ENCODE results near the gene ADGRB3.
"Not testable (repeated sequence)": the region's sequence is repeated elsewhere in the genome, so short reads cannot be mapped to it uniquely, and the experiment has no call there.

ADGRB3 gene

GRCh38 chr6:69416776-69417175 is 781.7 kb downstream of the ADGRB3 start:
- TF ChIP-seq CTCF (IDR thresholded peaks at IDR 0.05; ENCODE audit: low read depth, low read length) = no peak
- no peak for DNase-seq (ENCODE audit: extremely low read depth, low read depth)

GRCh38 chr6:69421269-69421668 is 786.2 kb downstream of the ADGRB3 start:
- no peak for DNase-seq (ENCODE audit: extremely low read depth, low read depth)
- no peak for TF ChIP-seq CTCF (IDR thresholded peaks at IDR 0.05; ENCODE audit: low read depth, low read length)

GRCh38 chr6:69422020-69422419 is 786.9 kb downstream of the ADGRB3 start:
- no peak for TF ChIP-seq CTCF (IDR thresholded peaks at IDR 0.05; ENCODE audit: low read depth, low read length)
- no peak for DNase-seq (ENCODE audit: extremely low read depth, low read depth)

- TF ChIP-seq CTCF (IDR thresholded peaks at IDR 0.05; ENCODE audit: low read depth, low read length) = no peak
- DNase-seq (ENCODE audit: extremely low read depth, low read depth) = no peak
Observed at GRCh38 chr6:69422475-69422874, 787.4 kb downstream of the ADGRB3 start.

- no peak for TF ChIP-seq CTCF (IDR thresholded peaks at IDR 0.05; ENCODE audit: low read depth, low read length)
- no peak for DNase-seq (ENCODE audit: extremely low read depth, low read depth)
Observed at GRCh38 chr6:69423785-69424184, 788.7 kb downstream of the ADGRB3 start.

GRCh38 chr6:69424581-69424980 is 789.5 kb downstream of the ADGRB3 start:
- no peak for TF ChIP-seq CTCF (IDR thresholded peaks at IDR 0.05; ENCODE audit: low read depth, low read length)
- no peak for DNase-seq (ENCODE audit: extremely low read depth, low read depth)

GRCh38 chr6:69427882-69428281 is 792.8 kb downstream of the ADGRB3 start:
- DNase-seq (ENCODE audit: extremely low read depth, low read depth) = no peak
- no peak for TF ChIP-seq CTCF (IDR thresholded peaks at IDR 0.05; ENCODE audit: low read depth, low read length)

- not testable (repeated sequence) for DNase-seq (ENCODE audit: extremely low read depth, low read depth)
Observed at GRCh38 chr6:69432168-69432567, 797.1 kb downstream of the ADGRB3 start.

- not testable (repeated sequence) for DNase-seq (ENCODE audit: extremely low read depth, low read depth)
Observed at GRCh38 chr6:69433116-69433515, 798.0 kb downstream of the ADGRB3 start.

Data from AG09319 (cell line).